SK-N-MC (cell line): ENCODE measurements around the gene AKAP1.

ENCODE experiments used
- EZH2 ChIP-seq: fragments of 200-600 bp; sonication (generic); IDR thresholded peaks from one replicate; pipeline ENCODE4 v1.6.1; 2017; ENCODE audit warnings: antibody characterized with exemption
- POLR2AphosphoS5 ChIP-seq: IDR thresholded peaks from 2 replicates; pipeline ENCODE4 v1.6.1; 2012; ENCODE audit warnings: mild to moderate bottlenecking, low read depth, low read length, borderline replicate concordance

DNA sequence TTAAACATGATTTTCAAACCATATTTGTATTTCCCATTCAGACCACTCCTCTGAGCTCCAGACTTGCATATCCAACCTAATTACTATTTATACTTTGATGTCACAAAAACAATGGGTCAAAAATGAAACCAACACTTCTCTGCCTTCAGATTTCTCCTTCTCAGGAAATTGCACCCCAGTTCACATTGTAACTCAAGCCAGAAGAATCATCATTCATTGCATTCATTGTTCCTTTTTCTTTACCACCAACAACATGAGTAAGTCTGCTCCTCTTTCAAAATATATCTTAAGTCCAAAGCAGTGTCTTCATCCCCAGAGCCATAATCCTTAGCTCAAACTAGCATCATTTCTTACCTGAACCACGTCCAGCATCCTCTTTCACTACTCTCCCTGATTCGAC, 2.6 kb upstream of the AKAP1 start:
- no peak for TF ChIP-seq EZH2
- no peak for TF ChIP-seq POLR2AphosphoS5
